HepG2 (cell line): ENCODE data around the gene SLFN12L. TPM values are rescaled to one million over a fixed set of nuclear protein-coding genes. Genes with fewer than 3 reads are reported as not detected.

Experiments
- ATAC-seq: fragments of 200-7000 bp; cut with Tn5 transposase; 3 replicates; pipeline ENCODE4 v1.9.1; 2020; ENCODE audit warnings: mild to moderate bottlenecking, moderate library complexity
- BruUV-seq: library from RNA; stranded (reverse); fragments of 400-500 nt; replicated peaks from 2 replicates; lab custom pipeline; 2021; lab: Mats Ljungman, UMichigan
- CTCF ChIA-PET: fragments of 300-600 bp; formaldehyde crosslinking; extraction: SDS; loops from one replicate; lab custom pipeline; 2021; ENCODE audit warnings: low total read pairs, inconsistent platforms, low intra/inter-chr PET ratio; lab: Yijun Ruan, JAX
- POLR2A ChIA-PET: fragments of 350-600 bp; sonication (Branson Sonifier 250); formaldehyde crosslinking; loops from one replicate; lab custom pipeline; 2020; ENCODE audit warnings: antibody characterized with exemption, inconsistent platforms; lab: Yijun Ruan, JAX
- DNase-seq: peaks from one replicate; pipeline ENCODE4 v3.0.0-alpha.2; 2015; ENCODE audit warnings: low spot score
- FAIRE-seq: peaks from 3 replicates; lab custom pipeline; 2011; peaks lifted over from hg19 to GRCh38; lab: Jason Lieb, UNC
- H2AFZ ChIP-seq: one replicate; pipeline ENCODE4 v1.6.1; 2011; ENCODE audit warnings: low read length, inconsistent platforms
- H3K27ac ChIP-seq: fragments of 300-600 bp; 3 replicates; pipeline ENCODE4 v1.8.0; 2011; ENCODE audit warnings: mixed run types, mild to moderate bottlenecking, mixed read lengths, low read length, inconsistent platforms; ENCODE audit not compliant: insufficient read depth; ENCODE audit errors: extremely low read length
- H3K27me3 ChIP-seq, 2 experiments: fragments of 200-600 bp in 1 of 2; 2 replicates in 1 of 2; 3 replicates in 1 of 2; pipeline versions ENCODE4 v1.6.0 to v1.8.0; 2011; ENCODE audit warnings: low read length in 2 of 2, mild to moderate bottlenecking in 2 of 2, moderate library complexity in 2 of 2, inconsistent platforms in 1 of 2; ENCODE audit not compliant: insufficient read depth in 2 of 2, control insufficient read depth in 1 of 2
- H3K36me3 ChIP-seq, 2 experiments: fragments of 200-600 bp in 1 of 2; replicated peaks in 1 of 2; 2 replicates in 1 of 2; 3 replicates in 1 of 2; pipeline versions ENCODE4 v1.5.1 to v1.8.0; 2011; ENCODE audit warnings: low read length in 2 of 2, inconsistent platforms in 1 of 2; ENCODE audit not compliant: insufficient read depth in 2 of 2, control insufficient read depth in 1 of 2
- H3K4me1 ChIP-seq: 2 replicates; pipeline ENCODE4 v1.5.1; 2012; ENCODE audit warnings: low read length, inconsistent platforms; ENCODE audit not compliant: insufficient read depth
- H3K4me2 ChIP-seq: 2 replicates; pipeline ENCODE4 v1.6.0; 2011; ENCODE audit warnings: low read depth, low read length, inconsistent platforms
- H3K4me3 ChIP-seq, 3 experiments: fragments of 200-600 bp in 1 of 3; sonication (generic), shearing (Covaris generic) in 1 of 3; replicated peaks in 1 of 3; 2 replicates each; pipeline ENCODE4 v1.5.1; 2011 to 2016; ENCODE audit warnings: low read length in 3 of 3, inconsistent platforms in 2 of 3, low read depth in 2 of 3, mild to moderate bottlenecking in 2 of 3, control low read depth in 1 of 3, mixed read lengths in 1 of 3; ENCODE audit not compliant: insufficient read depth in 1 of 3
- H3K79me2 ChIP-seq: one replicate; pipeline ENCODE4 v1.6.1; 2011; ENCODE audit warnings: low read length, inconsistent platforms; ENCODE audit not compliant: insufficient read depth
- H3K9ac ChIP-seq: 2 replicates; pipeline ENCODE4 v1.6.0; 2011; ENCODE audit warnings: mild to moderate bottlenecking, low read depth, low read length, inconsistent platforms; ENCODE audit not compliant: insufficient read depth
- H3K9me3 ChIP-seq: 2 replicates; pipeline ENCODE4 v1.5.1; 2012; ENCODE audit warnings: mild to moderate bottlenecking, low read length
- H4K20me1 ChIP-seq: 2 replicates; pipeline ENCODE4 v1.6.0; 2011; ENCODE audit warnings: inconsistent platforms, mild to moderate bottlenecking, low read length, moderate library complexity; ENCODE audit not compliant: insufficient read depth
- ATF5 ChIP-seq: sonication (generic); formaldehyde crosslinking; IDR thresholded peaks from 2 replicates; pipeline ENCODE4 v1.4.0; 2020; ENCODE audit warnings: mild to moderate bottlenecking, low read depth, missing genetic modification reagents
- CHD4 ChIP-seq: fragments of 200-600 bp; sonication (generic); IDR thresholded peaks from 2 replicates; pipeline ENCODE4 v1.7.0; 2017; ENCODE audit warnings: mild to moderate bottlenecking, low read length, borderline replicate concordance
- NONO ChIP-seq, 2 experiments: fragments of 450-650 bp in 1 of 2; sonication (generic) in 1 of 2; formaldehyde crosslinking in 1 of 2; IDR thresholded peaks in 1 of 2; conservative IDR thresholded peaks in 1 of 2; 2 replicates each; pipeline versions ENCODE4 v1.6.1 to v1.8.0; 2017 to 2022; ENCODE audit warnings: mild to moderate bottlenecking in 1 of 2, missing genetic modification reagents in 1 of 2, moderate library complexity in 1 of 2
- PHF21A ChIP-seq: sonication (generic); formaldehyde crosslinking; IDR thresholded peaks from 2 replicates; pipeline ENCODE4 v1.5.0; 2020; ENCODE audit warnings: mild to moderate bottlenecking, missing genetic modification reagents
- RBM39 ChIP-seq: fragments of 200-400 bp; formaldehyde crosslinking; IDR thresholded peaks from one replicate; pipeline ENCODE4 v1.6.1; 2018; ENCODE audit warnings: antibody characterized with exemption, mild to moderate bottlenecking, low read depth, low read length; ENCODE audit not compliant: poor library complexity, severe bottlenecking
- SCMH1 ChIP-seq: sonication (generic); formaldehyde crosslinking; IDR thresholded peaks from 2 replicates; pipeline ENCODE4 v1.9.0; 2021; ENCODE audit warnings: missing genetic modification reagents, mild to moderate bottlenecking, borderline replicate concordance
- TOE1 ChIP-seq: sonication (generic); formaldehyde crosslinking; IDR thresholded peaks from 2 replicates; pipeline ENCODE4 v1.4.0; 2020; ENCODE audit warnings: mild to moderate bottlenecking, missing genetic modification reagents
- ZNF337 ChIP-seq: sonication (generic); formaldehyde crosslinking; IDR thresholded peaks from 2 replicates; pipeline ENCODE4 v1.5.1; 2020; ENCODE audit warnings: missing genetic modification reagents, low read depth, mild to moderate bottlenecking, borderline replicate concordance
- ZNF34 ChIP-seq: sonication (generic); formaldehyde crosslinking; IDR thresholded peaks from 2 replicates; pipeline ENCODE4 v1.4.0; 2020; ENCODE audit warnings: mild to moderate bottlenecking, missing genetic modification reagents, borderline replicate concordance
- ZNF407 ChIP-seq: sonication (generic); formaldehyde crosslinking; IDR thresholded peaks from one replicate; pipeline ENCODE4 v1.5.1; 2020; ENCODE audit warnings: mild to moderate bottlenecking, missing genetic modification reagents; ENCODE audit errors: not compliant biosample characterization
- WGBS: methylation state at CpG from one replicate; pipeline ENCODE4 v1.1.6; 2017; ENCODE audit warnings: low lambda C conversion rate; 5-methylcytosine and 5-hydroxymethylcytosine counted together
- in situ Hi-C: cut with HindIII; loops from 2 replicates; pipeline ENCODE4 v1.10.0; 2017; ENCODE audit warnings: low pct_unique_long_range_greater_than_20kb; ENCODE audit not compliant: extremely low pct_ligation_motif_present
- intact Hi-C: fragments of 100-400 bp; cut with micrococcal nuclease; formaldehyde crosslinking; loops from one replicate; pipeline ENCODE4 v1.10.0; 2022; ENCODE audit not compliant: unreplicated experiment
- polyA plus RNA-seq, 8 experiments: library from polyadenylated mRNA; depleted of rRNA in 3 of 8; stranded (reverse) in 7 of 8; unstranded in 1 of 8; fragments of >200 nt; fragmentation: Illumina TruSeq in 4 of 8; extraction: Trizol in 4 of 8; gene quantifications; 2 replicates each; pipeline versions ENCODE4 v1.2.1 to v1.2.3, GENCODE V29; 2011 to 2016; ENCODE audit warnings: low read depth in 4 of 8, missing spikeins in 1 of 8, mixed read lengths in 1 of 8; ENCODE audit not compliant: insufficient read depth in 1 of 8
- total RNA-seq, 5 experiments: library from RNA; depleted of rRNA; stranded (reverse); fragments of >200 nt; fragmentation: Illumina TruSeq; extraction: Trizol; gene quantifications; 2 replicates each; pipeline ENCODE4 v1.2.3, GENCODE V29; 2016; ENCODE audit warnings: low read depth in 1 of 5

Gene SLFN12L
- total and polyA plus RNA-seq, 2 of the 13 experiments (the other 11 are each of a cell fraction or from before 2014, with no cell fraction given) = not detected

GRCh38 chr17:35586569-35587073 is 49.1 kb upstream of the SLFN12L start:
- ATAC-seq (no peak), FAIRE-seq (no peak), DNase-seq (no peak)
- Histone ChIP-seq H3K4me3 (peak overlapping the region; percentile 67 to 92 (median 89); a peak in 5 of 6 replicates), H4K20me1 (no peaks in the 10 kb centered on the region), H3K4me2 (peak overlapping the region; percentile 79), H3K36me3 (no peaks in the 10 kb centered on the region), H3K79me2 (peaks cover 37% of the 10 kb centered on the region), H3K9ac (peak overlapping the region; percentile 86), H2AFZ (peak overlapping the region; percentile 58), H3K27me3 (no peaks in the 10 kb centered on the region; a peak in 1 of 5 replicates), H3K4me1 (peaks cover 26% of the 10 kb centered on the region), H3K9me3 (no peaks in the 10 kb centered on the region), H3K27ac (peak overlapping the region; percentile 61)
- TF ChIP-seq TOE1 (CRISPR knock-in tag) (no peak), ZNF34 (CRISPR knock-in tag) (peak; percentile 10; the same call in 1 of the 2 replicates), SCMH1 (CRISPR knock-in tag) (no peak), ATF5 (CRISPR knock-in tag) (0 out of 2 replicates have a peak, but pooled peaks have one; percentile 12), ZNF407 (CRISPR knock-in tag) (peak; percentile 6), PHF21A (CRISPR knock-in tag) (0 out of 2 replicates have a peak, but pooled peaks have one; percentile 8), RBM39 (no peak), ZNF337 (CRISPR knock-in tag) (0 out of 2 replicates have a peak, but pooled peaks have one; percentile 34), NONO (IDR thresholded peaks at IDR 0.05) (no peak), NONO (CRISPR knock-in tag; conservative IDR thresholded peaks at IDR 0.05) (0 out of 2 replicates have a peak, but pooled peaks have one; percentile 14), CHD4 (peak; percentile 30; the same call in 1 of the 2 replicates)
- POLR2A ChIA-PET = interaction anchor here (0.8 to 4.2 kb wide), 4 partner anchors 8 to 222 kb away, joined by 3 to 73 read pairs (median 6); partner anchors contain the start of gene PEX12
- 88% methylated on average over 7 of the region's 7 CpGs for WGBS
- in situ Hi-C loops (no loop called here), intact Hi-C loops (no loop called here)
- CTCF ChIA-PET = no interaction called here
- BruUV-seq = TSS peak; percentile 99
